Skeletal muscle tissue (tissue), 4 donors: ENCODE measurements around the gene C5orf24. TPM values are rescaled to one million over a fixed set of nuclear protein-coding genes. Genes with fewer than 3 reads are reported as not detected.

Experiments
- H3K27ac ChIP-seq: one replicate; pipeline ENCODE4 v1.7.0; 2013; ENCODE audit warnings: mild to moderate bottlenecking, low read depth, low read length, inconsistent platforms
- H3K27me3 ChIP-seq, 3 donors: one replicate each; pipeline ENCODE4 v1.7.0; 2013; ENCODE audit warnings: low read length in 3 of 3; ENCODE audit not compliant: control insufficient read depth in 3 of 3, insufficient read depth in 3 of 3
- H3K36me3 ChIP-seq, 3 donors: one replicate each; pipeline ENCODE4 v1.7.0; 2013; ENCODE audit warnings: low read length in 3 of 3; ENCODE audit not compliant: control insufficient read depth in 3 of 3, insufficient read depth in 3 of 3
- H3K4me1 ChIP-seq, 3 donors: one replicate each; pipeline ENCODE4 v1.7.0; 2013; ENCODE audit warnings: low read length in 3 of 3, mild to moderate bottlenecking in 3 of 3; ENCODE audit not compliant: control insufficient read depth in 3 of 3, insufficient read depth in 3 of 3
- H3K4me3 ChIP-seq, 3 donors: one replicate each; pipeline ENCODE4 v1.7.0; 2013; ENCODE audit warnings: low read length in 3 of 3
- H3K9ac ChIP-seq, 3 donors: one replicate each; pipeline ENCODE4 v1.7.0; 2013; ENCODE audit warnings: low read length in 3 of 3, mild to moderate bottlenecking in 3 of 3, moderate library complexity in 2 of 3, low read depth in 1 of 3
- H3K9me3 ChIP-seq, 3 donors: one replicate each; pipeline ENCODE4 v1.7.0; 2013; ENCODE audit warnings: low read length in 3 of 3; ENCODE audit not compliant: control insufficient read depth in 3 of 3
- total RNA-seq: library from RNA; depleted of rRNA; stranded (reverse); fragments of >200 nt; gene quantifications from one replicate; pipeline ENCODE4 v1.2.3, GENCODE V29; 2014
- donor health status: Osteomylitis.

The C5orf24 gene
- total RNA-seq, 1 donor from 2014 or later, result 31.3 TPM

GRCh38 chr5:134904610-134905245 is 59.0 kb downstream of the C5orf24 start, which contains the start of gene PCBD2:
TSS of gene PCBD2 (plus strand) at chr5:134905131. CDS start at chr5:134905140, 9 bp downstream.
- H3K27ac ChIP-seq, result peak within 1 kb of the TSS; percentile 97
- no peaks in the 10 kb centered on the region for H3K9me3 ChIP-seq
- H3K36me3 ChIP-seq, result peaks cover 0 to 9% (median under 1%) of the 10 kb centered on the region in 3 donors
- H3K4me1 ChIP-seq, result peaks cover 0 to 8% (median 3%) of the 10 kb centered on the region in 3 donors
- H3K27me3 ChIP-seq, result no peaks in the 10 kb centered on the region
- peak within 1 kb of the TSS; percentile 94 to 98 (median 97) for H3K9ac ChIP-seq
- H3K4me3 ChIP-seq, result peak within 1 kb of the TSS; percentile 91 to 93 (median 91)

GRCh38 chr5:134905246-134905996 is 59.7 kb downstream of the C5orf24 start:
- Histone ChIP-seq H3K36me3 (peaks cover 3 to 11% (median 7%) of the 10 kb centered on the region in 3 donors), H3K27me3 (no peaks in the 10 kb centered on the region), H3K9me3 (no peaks in the 10 kb centered on the region), H3K4me1 (peaks cover 0 to 8% (median 3%) of the 10 kb centered on the region in 3 donors), H3K27ac (peak overlapping the region; percentile 97), H3K4me3 (peak overlapping the region; percentile 91 to 93 (median 91)), H3K9ac (peak overlapping the region; percentile 94 to 98 (median 97))

- Histone ChIP-seq H3K4me3 (no peak overlapping the region), H3K27me3 (no peaks in the 10 kb centered on the region), H3K27ac (no peak overlapping the region), H3K9me3 (no peaks in the 10 kb centered on the region), H3K36me3 (peaks cover 9 to 11% (median 10%) of the 10 kb centered on the region in 3 donors), H3K4me1 (peaks cover 0 to 13% (median 3%) of the 10 kb centered on the region in 3 donors), H3K9ac (no peak overlapping the region)
Measured at GRCh38 chr5:134906811-134907210, 61.0 kb downstream of the C5orf24 start.

Other genes with a start within 250 kb of the C5orf24 start
- gene SAR1B, start 213.1 kb upstream of the C5orf24 start, total RNA-seq, result 23.5 TPM
- gene SEC24A, start 197.2 kb upstream of the C5orf24 start, total RNA-seq, result 20.9 TPM
- gene CAMLG, start 107.4 kb upstream of the C5orf24 start, total RNA-seq, result 28.7 TPM
- gene DDX46, start 87.2 kb upstream of the C5orf24 start, total RNA-seq, result 25.6 TPM
- 75.2 TPM for gene TXNDC15, start 28.4 kb downstream of the C5orf24 start, total RNA-seq
- 7.3 TPM for gene PCBD2, start 59.2 kb downstream of the C5orf24 start, total RNA-seq
- gene CATSPER3, start 121.9 kb downstream of the C5orf24 start, total RNA-seq, result 0.52 TPM
- gene PITX1, start 188.3 kb downstream of the C5orf24 start, total RNA-seq, result 2.6 TPM